Ishikawa (cell line): ENCODE data around the gene MESD.
A peak's percentile ranks its signal among the peaks of the same experiment; 100 is the strongest.

Source experiments
- CEBPB ChIP-seq: IDR thresholded peaks from 2 replicates; pipeline ENCODE4 v1.6.1; 2012
- CREB1 ChIP-seq: IDR thresholded peaks from 2 replicates; pipeline ENCODE4 v1.6.1; 2012; ENCODE audit warnings: low read depth
- EGR1 ChIP-seq: IDR thresholded peaks from 2 replicates; pipeline ENCODE4 v1.6.1; 2012
- EP300 ChIP-seq: IDR thresholded peaks from 2 replicates; pipeline ENCODE4 v1.6.1; 2012; ENCODE audit warnings: borderline replicate concordance
- FOXM1 ChIP-seq: IDR thresholded peaks from 2 replicates; pipeline ENCODE4 v1.6.1; 2012; ENCODE audit warnings: low read depth, borderline replicate concordance
- NFIC ChIP-seq: IDR thresholded peaks from 2 replicates; pipeline ENCODE4 v1.6.1; 2012
- RAD21 ChIP-seq: IDR thresholded peaks from 2 replicates; pipeline ENCODE4 v1.6.1; 2012; ENCODE audit warnings: low read depth
- TAF1 ChIP-seq: IDR thresholded peaks from 2 replicates; pipeline ENCODE4 v1.6.1; 2012; ENCODE audit warnings: low read depth, mild to moderate bottlenecking
- TCF12 ChIP-seq: IDR thresholded peaks from 2 replicates; pipeline ENCODE4 v1.6.1; 2012; ENCODE audit warnings: low read depth
- TEAD4 ChIP-seq: IDR thresholded peaks from 2 replicates; pipeline ENCODE4 v1.6.1; 2012
- YY1 ChIP-seq: IDR thresholded peaks from 2 replicates; pipeline ENCODE4 v1.6.1; 2012; ENCODE audit warnings: low read depth
- ZBTB7A ChIP-seq: IDR thresholded peaks from 2 replicates; pipeline ENCODE4 v1.6.1; 2012; ENCODE audit warnings: low read depth
- TF ChIP-seq, protein P1 (sequence below): IDR thresholded peaks from 2 replicates; pipeline ENCODE4 v1.6.1; 2012
- TF ChIP-seq, protein P2 (sequence below): IDR thresholded peaks from 2 replicates; pipeline ENCODE4 v1.6.1; 2012; ENCODE audit warnings: low read depth, mild to moderate bottlenecking
- TF ChIP-seq, protein P3 (sequence below): IDR thresholded peaks from 2 replicates; pipeline ENCODE4 v1.6.1; 2012

Gene MESD

DNA sequence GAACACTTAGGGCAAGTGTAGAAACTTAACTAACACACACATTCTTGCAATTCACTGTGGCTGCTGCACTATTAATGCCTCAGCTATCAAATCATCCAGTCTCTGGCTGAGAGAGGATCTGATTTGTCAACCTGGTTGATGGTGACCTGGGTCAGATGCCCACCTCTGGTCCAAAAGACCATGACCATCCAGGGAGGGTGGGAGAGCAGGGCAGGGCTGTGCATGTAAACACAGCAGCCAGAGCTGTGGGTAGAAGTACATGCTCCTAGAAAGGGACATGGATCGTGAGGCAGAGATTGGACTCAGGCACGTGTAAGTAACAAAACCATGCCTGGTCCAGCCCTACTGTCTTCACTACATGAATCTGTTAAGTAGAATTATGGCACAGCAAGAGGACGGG is 17.3 kb downstream of the MESD start:
- TF ChIP-seq, protein P1, sequence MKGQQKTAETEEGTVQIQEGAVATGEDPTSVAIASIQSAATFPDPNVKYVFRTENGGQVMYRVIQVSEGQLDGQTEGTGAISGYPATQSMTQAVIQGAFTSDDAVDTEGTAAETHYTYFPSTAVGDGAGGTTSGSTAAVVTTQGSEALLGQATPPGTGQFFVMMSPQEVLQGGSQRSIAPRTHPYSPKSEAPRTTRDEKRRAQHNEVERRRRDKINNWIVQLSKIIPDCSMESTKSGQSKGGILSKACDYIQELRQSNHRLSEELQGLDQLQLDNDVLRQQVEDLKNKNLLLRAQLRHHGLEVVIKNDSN: no peak
- TF ChIP-seq ZBTB7A: no peak
- TF ChIP-seq, protein P2, sequence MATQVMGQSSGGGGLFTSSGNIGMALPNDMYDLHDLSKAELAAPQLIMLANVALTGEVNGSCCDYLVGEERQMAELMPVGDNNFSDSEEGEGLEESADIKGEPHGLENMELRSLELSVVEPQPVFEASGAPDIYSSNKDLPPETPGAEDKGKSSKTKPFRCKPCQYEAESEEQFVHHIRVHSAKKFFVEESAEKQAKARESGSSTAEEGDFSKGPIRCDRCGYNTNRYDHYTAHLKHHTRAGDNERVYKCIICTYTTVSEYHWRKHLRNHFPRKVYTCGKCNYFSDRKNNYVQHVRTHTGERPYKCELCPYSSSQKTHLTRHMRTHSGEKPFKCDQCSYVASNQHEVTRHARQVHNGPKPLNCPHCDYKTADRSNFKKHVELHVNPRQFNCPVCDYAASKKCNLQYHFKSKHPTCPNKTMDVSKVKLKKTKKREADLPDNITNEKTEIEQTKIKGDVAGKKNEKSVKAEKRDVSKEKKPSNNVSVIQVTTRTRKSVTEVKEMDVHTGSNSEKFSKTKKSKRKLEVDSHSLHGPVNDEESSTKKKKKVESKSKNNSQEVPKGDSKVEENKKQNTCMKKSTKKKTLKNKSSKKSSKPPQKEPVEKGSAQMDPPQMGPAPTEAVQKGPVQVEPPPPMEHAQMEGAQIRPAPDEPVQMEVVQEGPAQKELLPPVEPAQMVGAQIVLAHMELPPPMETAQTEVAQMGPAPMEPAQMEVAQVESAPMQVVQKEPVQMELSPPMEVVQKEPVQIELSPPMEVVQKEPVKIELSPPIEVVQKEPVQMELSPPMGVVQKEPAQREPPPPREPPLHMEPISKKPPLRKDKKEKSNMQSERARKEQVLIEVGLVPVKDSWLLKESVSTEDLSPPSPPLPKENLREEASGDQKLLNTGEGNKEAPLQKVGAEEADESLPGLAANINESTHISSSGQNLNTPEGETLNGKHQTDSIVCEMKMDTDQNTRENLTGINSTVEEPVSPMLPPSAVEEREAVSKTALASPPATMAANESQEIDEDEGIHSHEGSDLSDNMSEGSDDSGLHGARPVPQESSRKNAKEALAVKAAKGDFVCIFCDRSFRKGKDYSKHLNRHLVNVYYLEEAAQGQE: no peak
- no peak for TF ChIP-seq NFIC
- TF ChIP-seq TCF12: no peak
- no peak for TF ChIP-seq RAD21
- TF ChIP-seq TAF1: no peak
- TF ChIP-seq EGR1: no peak
- no peak for TF ChIP-seq EP300
- no peak for TF ChIP-seq CEBPB

DNA sequence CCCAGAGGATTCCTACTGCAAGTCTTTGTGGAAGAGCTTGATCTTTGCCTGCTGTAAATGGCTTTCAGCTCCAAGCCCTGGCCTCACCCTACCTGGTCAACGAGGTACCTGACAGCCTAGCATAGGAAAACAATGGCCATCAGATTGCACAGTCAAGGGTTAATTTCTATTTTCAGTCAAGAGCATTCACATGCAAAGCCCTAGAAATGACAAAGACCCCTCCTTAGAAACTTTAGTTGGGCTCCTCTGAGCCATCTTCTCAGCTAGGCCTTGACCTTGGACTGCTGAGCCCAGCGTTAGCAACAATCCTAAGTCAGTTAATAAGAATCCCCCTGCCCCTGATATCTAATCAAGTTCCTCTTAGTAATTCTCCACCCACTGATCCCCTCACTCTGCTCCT is 18.5 kb downstream of the MESD start:
- TF ChIP-seq TEAD4 (no peak), CEBPB (no peak), NFIC (no peak)
- TF ChIP-seq, protein P3, sequence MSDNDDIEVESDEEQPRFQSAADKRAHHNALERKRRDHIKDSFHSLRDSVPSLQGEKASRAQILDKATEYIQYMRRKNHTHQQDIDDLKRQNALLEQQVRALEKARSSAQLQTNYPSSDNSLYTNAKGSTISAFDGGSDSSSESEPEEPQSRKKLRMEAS: no peak
- TF ChIP-seq, protein P1: no peak

DNA sequence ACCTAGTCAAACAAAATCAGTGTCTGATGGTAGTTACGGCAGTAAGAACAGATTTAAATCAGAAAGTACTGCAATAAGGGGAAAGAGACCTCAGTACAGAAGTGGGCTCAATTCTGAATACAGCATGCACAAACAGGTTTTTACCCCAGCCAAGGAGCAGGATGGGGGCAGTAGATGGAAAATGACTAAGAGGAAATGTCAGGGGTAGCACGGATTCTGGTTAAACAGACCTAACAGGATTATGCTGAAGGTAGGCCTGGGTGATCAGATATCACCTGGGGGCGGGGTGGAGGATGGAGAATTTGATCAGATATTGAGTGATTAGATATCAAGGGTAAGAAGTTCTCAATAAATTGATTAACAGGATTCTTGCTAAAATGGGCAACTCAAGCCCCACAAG is 19.0 kb downstream of the MESD start:
- TF ChIP-seq FOXM1 (no peak), TEAD4 (no peak)

DNA sequence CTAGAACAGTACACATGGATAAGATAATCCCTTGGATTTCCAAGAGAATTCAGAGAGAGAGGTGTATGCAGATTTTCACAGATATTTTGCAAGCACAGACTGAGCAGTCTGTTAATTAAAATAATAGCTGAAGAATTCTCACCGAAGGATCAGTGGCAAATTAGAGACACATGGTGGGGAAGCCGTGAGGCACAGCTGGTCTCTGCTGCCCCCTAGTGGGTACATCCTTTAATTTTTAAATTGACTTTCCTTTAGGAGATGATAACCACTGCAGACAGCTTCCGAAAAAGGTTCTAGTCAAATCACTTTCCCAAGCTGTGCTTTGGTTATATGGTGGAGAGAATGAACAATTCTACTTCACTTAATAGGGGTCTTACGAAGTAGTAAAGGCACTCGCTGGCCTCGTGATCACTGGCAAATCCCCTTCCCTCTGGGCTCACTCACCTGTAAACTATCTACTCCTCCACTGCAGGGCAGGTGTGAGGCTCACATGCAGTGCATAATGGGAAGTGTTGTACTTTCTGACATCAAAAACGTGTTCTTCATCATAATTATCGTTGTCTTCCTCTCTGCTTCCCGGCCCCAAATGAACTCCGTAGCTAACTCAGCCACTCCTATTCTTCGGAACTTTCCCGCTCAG is 19.5 kb downstream of the MESD start:
- TF ChIP-seq, protein P1: no peak
- TF ChIP-seq, protein P2: no peak
- no peak for TF ChIP-seq EP300
- TF ChIP-seq TEAD4: no peak
- TF ChIP-seq EGR1: no peak
- TF ChIP-seq ZBTB7A: no peak
- TF ChIP-seq RAD21: peak; percentile 92
- TF ChIP-seq, protein P3: peak; percentile 56; the same call in 1 of the 2 replicates
- TF ChIP-seq TAF1: no peak
- TF ChIP-seq CREB1: no peak
- TF ChIP-seq CEBPB: no peak
- no peak for TF ChIP-seq TCF12
- TF ChIP-seq NFIC: no peak
- TF ChIP-seq FOXM1: no peak

DNA sequence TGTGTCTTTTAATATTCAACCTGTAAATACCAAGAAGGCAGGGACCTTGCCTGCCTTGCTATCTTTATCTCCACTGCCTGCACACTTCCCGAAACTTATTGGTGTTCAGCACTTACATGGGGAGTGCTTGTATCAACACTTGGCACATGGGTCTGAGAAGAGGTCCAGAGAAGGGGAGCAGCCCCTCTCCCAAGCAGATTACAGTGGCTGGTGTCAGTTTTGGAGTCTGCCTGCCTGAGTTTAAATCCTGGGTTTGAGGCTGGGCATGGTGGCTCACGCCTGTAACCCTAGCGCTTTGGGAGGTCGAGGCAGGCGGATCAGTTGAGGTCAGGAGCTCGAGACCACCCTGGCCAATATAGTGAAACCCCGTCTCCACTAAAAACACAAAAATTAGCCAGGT is 20.3 kb downstream of the MESD start:
- TF ChIP-seq TCF12: no peak
- TF ChIP-seq, protein P1: no peak
- no peak for TF ChIP-seq TAF1
- TF ChIP-seq, protein P2: no peak
- TF ChIP-seq CEBPB: no peak
- no peak for TF ChIP-seq YY1
- no peak for TF ChIP-seq EGR1
- TF ChIP-seq RAD21: no peak
- TF ChIP-seq FOXM1: no peak
- TF ChIP-seq NFIC: no peak
- TF ChIP-seq, protein P3: no peak
- TF ChIP-seq TEAD4: no peak
- TF ChIP-seq EP300: no peak
